A673 (cell line): ENCODE measurements around the gene CD86. TPM values are rescaled to one million over a fixed set of nuclear protein-coding genes. Genes with fewer than 3 reads are reported as not detected.

ENCODE experiments used
- BruUV-seq: library from RNA; stranded (reverse); fragments of 400-500 nt; replicated peaks from 2 replicates; lab custom pipeline; 2021; lab: Mats Ljungman, UMichigan
- CTCF ChIA-PET: fragments of 300-600 bp; sonication (Branson Sonifier 250); formaldehyde crosslinking; loops from one replicate; lab custom pipeline; 2022; ENCODE audit warnings: antibody characterized with exemption; lab: Charles Lee
- POLR2A ChIA-PET: fragments of 300-600 bp; sonication (Branson Sonifier 250); formaldehyde crosslinking; loops from one replicate; lab custom pipeline; 2022; ENCODE audit warnings: antibody characterized with exemption; ENCODE audit not compliant: low non-redundant PET; lab: Charles Lee
- DNase-seq: peaks from one replicate; pipeline ENCODE4 v3.0.0-alpha.2; 2015; ENCODE audit warnings: low spot score
- H3K27ac ChIP-seq: fragments of 200-600 bp; sonication (generic); 2 replicates; pipeline ENCODE4 v1.5.1; 2016; ENCODE audit warnings: mixed run types, low read depth, mild to moderate bottlenecking, mixed read lengths, antibody characterized with exemption, low read length; ENCODE audit not compliant: poor library complexity, severe bottlenecking
- H3K27me3 ChIP-seq: fragments of 200-600 bp; sonication (generic); replicated peaks from 2 replicates; pipeline ENCODE4 v1.6.1; 2017; ENCODE audit warnings: mixed run types, low read depth, mild to moderate bottlenecking, mixed read lengths, antibody characterized with exemption, low read length; ENCODE audit not compliant: insufficient read depth, poor library complexity
- H3K36me3 ChIP-seq: fragments of 200-600 bp; sonication (generic); 2 replicates; pipeline ENCODE4 v1.6.1; 2016; ENCODE audit warnings: mixed run types, mild to moderate bottlenecking, mixed read lengths, antibody characterized with exemption, low read length; ENCODE audit not compliant: insufficient read depth, poor library complexity, severe bottlenecking
- H3K4me1 ChIP-seq: fragments of 200-600 bp; sonication (generic); 2 replicates; pipeline ENCODE4 v1.6.1; 2017; ENCODE audit warnings: mixed run types, mild to moderate bottlenecking, mixed read lengths, antibody characterized with exemption, low read length; ENCODE audit not compliant: insufficient read depth, poor library complexity, severe bottlenecking
- H3K4me3 ChIP-seq: fragments of 200-600 bp; sonication (generic); 2 replicates; pipeline ENCODE4 v1.5.1; 2016; ENCODE audit warnings: low read depth, mixed run types, mild to moderate bottlenecking, mixed read lengths, low read length; ENCODE audit not compliant: poor library complexity, severe bottlenecking
- H3K9me3 ChIP-seq: fragments of 200-600 bp; sonication (generic); 2 replicates; pipeline ENCODE4 v1.6.1; 2016; ENCODE audit warnings: mixed run types, low read depth, mild to moderate bottlenecking, mixed read lengths, antibody characterized with exemption, low read length; ENCODE audit not compliant: poor library complexity, severe bottlenecking
- EZH2 ChIP-seq: fragments of 200-600 bp; sonication (generic); IDR thresholded peaks from 2 replicates; pipeline ENCODE4 v1.6.1; 2017; ENCODE audit warnings: borderline replicate concordance, low read depth, mild to moderate bottlenecking, mixed read lengths, antibody characterized with exemption, low read length; ENCODE audit not compliant: poor library complexity, severe bottlenecking
- intact Hi-C: fragments of 100-400 bp; cut with micrococcal nuclease; formaldehyde crosslinking; loops from one replicate; pipeline ENCODE4 v1.10.0; 2022; ENCODE audit not compliant: unreplicated experiment
- total RNA-seq: library from RNA; stranded (reverse); gene quantifications from 2 replicates; pipeline ENCODE4 v1.2.3, GENCODE V29; 2021
- TF ChIP-seq, protein P1 (sequence below): fragments of 300-800, 200-600 bp; sonication (generic); conservative IDR thresholded peaks from 2 replicates; pipeline ENCODE4 v1.5.1; 2017; ENCODE audit warnings: low read depth, mild to moderate bottlenecking, antibody characterized with exemption, low read length, moderate library complexity, mixed read lengths

Gene CD86
- total RNA-seq, 1 experiment from 2014 or later = not detected

- TF ChIP-seq EZH2 = no peak
- TF ChIP-seq, protein P1, sequence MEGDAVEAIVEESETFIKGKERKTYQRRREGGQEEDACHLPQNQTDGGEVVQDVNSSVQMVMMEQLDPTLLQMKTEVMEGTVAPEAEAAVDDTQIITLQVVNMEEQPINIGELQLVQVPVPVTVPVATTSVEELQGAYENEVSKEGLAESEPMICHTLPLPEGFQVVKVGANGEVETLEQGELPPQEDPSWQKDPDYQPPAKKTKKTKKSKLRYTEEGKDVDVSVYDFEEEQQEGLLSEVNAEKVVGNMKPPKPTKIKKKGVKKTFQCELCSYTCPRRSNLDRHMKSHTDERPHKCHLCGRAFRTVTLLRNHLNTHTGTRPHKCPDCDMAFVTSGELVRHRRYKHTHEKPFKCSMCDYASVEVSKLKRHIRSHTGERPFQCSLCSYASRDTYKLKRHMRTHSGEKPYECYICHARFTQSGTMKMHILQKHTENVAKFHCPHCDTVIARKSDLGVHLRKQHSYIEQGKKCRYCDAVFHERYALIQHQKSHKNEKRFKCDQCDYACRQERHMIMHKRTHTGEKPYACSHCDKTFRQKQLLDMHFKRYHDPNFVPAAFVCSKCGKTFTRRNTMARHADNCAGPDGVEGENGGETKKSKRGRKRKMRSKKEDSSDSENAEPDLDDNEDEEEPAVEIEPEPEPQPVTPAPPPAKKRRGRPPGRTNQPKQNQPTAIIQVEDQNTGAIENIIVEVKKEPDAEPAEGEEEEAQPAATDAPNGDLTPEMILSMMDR = no peak
- ChIA-PET POLR2A (no interaction called here), CTCF (no interaction called here)
- BruUV-seq = no TSS peak
- Histone ChIP-seq H3K4me3 (no peak overlapping the region), H3K27me3 (no peaks in the 10 kb centered on the region), H3K4me1 (no peaks in the 10 kb centered on the region), H3K27ac (no peak overlapping the region), H3K36me3 (no peaks in the 10 kb centered on the region), H3K9me3 (no peaks in the 10 kb centered on the region)
- no peak for DNase-seq
- intact Hi-C loops = no loop called here
These were observed 33.4 kb downstream of the CD86 start for GRCh38 chr3:122088531-122088930.

DNA sequence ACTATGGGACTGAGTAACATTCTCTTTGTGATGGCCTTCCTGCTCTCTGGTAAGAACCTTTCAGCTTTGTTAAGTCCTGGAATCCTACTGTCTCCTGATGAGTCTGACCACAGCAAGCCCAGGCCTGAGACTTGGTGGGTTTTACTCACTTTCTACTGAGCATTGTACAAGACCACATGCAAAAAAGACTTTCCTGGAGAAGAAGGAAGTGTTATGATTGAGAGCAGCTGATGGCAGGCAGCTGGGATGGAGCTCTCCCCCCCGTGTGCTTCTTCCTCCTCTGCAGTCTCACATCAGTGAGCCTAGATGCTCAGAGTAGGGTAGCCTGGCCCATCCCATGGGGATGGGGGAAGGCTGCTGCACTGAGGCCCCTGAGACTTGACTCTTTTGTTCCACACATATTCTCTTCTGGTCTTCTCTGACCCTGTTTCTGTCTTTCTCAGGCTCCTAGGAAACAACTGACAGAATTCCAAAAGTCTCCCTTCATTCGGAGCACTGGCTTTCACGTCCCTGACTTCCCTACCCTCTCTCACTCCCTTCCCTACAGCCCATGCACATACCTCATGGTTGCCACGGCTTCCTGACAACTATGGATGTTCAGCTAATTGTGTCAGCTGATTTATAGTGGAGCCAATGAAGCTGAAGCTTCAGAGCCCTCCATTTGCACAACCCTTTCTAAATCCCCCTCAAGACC, 36.6 kb downstream of the CD86 start:
- Histone ChIP-seq H3K27ac (no peak overlapping the region), H3K9me3 (no peaks in the 10 kb centered on the region), H3K36me3 (no peaks in the 10 kb centered on the region), H3K27me3 (no peaks in the 10 kb centered on the region), H3K4me1 (no peaks in the 10 kb centered on the region), H3K4me3 (no peak overlapping the region)
- no peak for DNase-seq
- TF ChIP-seq, protein P1 = no peak
- TF ChIP-seq EZH2 = no peak
- ChIA-PET CTCF (no interaction called here), POLR2A (no interaction called here)
- intact Hi-C loops = loop anchor here (10.0 kb wide), 1 partner anchor 207 kb away; no protein-coding TSS in a partner anchor
- BruUV-seq = no TSS peak

DNA sequence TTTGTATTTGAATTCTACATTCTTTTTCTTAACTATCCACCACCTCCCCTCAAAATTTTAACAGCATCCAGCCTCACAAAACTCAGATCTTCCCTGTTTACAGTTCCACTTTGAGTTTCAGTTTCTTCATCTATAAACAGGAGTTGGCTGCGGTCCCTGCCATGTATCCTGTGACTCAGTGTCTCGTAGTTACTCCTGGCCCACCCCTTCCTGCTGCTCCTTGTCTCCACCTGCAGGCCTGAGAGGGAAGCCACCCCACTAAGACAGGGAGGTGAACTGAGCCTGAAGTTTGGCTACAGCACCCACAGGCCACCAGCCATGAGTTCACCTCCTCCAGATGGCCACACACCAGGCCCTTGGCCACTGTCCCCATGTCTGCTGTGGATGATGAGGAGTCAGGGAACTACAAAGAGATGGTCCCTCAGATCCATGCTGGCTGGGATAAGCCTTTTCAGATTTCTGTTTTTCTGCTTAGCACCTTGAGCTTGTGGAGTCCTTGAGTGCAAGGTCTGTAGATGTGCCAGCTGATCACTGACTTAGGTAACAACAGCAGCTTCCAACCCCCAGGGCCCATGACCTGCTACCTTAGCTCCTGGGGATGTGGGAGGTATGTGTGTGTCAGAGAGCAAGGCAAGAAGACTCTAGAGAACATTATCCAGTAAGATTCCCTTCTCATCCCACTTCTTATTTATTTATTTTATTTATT, 37.5 kb downstream of the CD86 start:
- peak; percentile 44 for DNase-seq
- no peak overlapping the region for H3K27ac ChIP-seq
- intact Hi-C loops = loop anchor here (10.0 kb wide), 1 partner anchor 208 kb away; no protein-coding TSS in a partner anchor
- no peaks in the 10 kb centered on the region for H3K4me1 ChIP-seq
- no TSS peak for BruUV-seq
- H3K27me3 ChIP-seq = no peaks in the 10 kb centered on the region
- TF ChIP-seq EZH2 = no peak
- TF ChIP-seq, protein P1 = peak; percentile 63
- ChIA-PET POLR2A (no interaction called here), CTCF (no interaction called here)
- H3K36me3 ChIP-seq = no peaks in the 10 kb centered on the region
- no peak overlapping the region for H3K4me3 ChIP-seq
- no peaks in the 10 kb centered on the region for H3K9me3 ChIP-seq
